HEK293 (cell line): ENCODE data around the gene MGA.

Source experiments
- CTCF ChIA-PET: fragments of 350-600 bp; formaldehyde crosslinking; extraction: SDS; loops from one replicate; lab custom pipeline; 2021; ENCODE audit warnings: antibody characterized with exemption; lab: Yijun Ruan, JAX
- POLR2A ChIA-PET: fragments of 300-600 bp; formaldehyde crosslinking; extraction: SDS; loops from one replicate; lab custom pipeline; 2020; ENCODE audit warnings: antibody characterized with exemption, inconsistent platforms; lab: Yijun Ruan, JAX
- H3K27ac ChIP-seq: fragments of 200-500 bp; sonication (Bioruptor generic); 2 replicates; pipeline ENCODE4 v1.5.1; 2014; ENCODE audit warnings: low read depth, low read length, control low read depth, inconsistent platforms; ENCODE audit errors: extremely low read depth
- H3K36me3 ChIP-seq, 2 experiments: fragments of 200-500 bp in 1 of 2; sonication (Bioruptor generic) in 1 of 2; 1 replicate in 1 of 2; 2 replicates in 1 of 2; pipeline ENCODE4 v1.5.1; 2014 to 2017; ENCODE audit warnings: inconsistent platforms in 2 of 2, low read length in 2 of 2; ENCODE audit not compliant: control insufficient read depth in 2 of 2, insufficient read depth in 1 of 2
- H3K4me1 ChIP-seq: fragments of 200-500 bp; sonication (Bioruptor generic); 2 replicates; pipeline ENCODE4 v1.5.1; 2014; ENCODE audit warnings: mild to moderate bottlenecking, low read length, inconsistent platforms; ENCODE audit not compliant: control insufficient read depth, insufficient read depth
- H3K4me3 ChIP-seq: 2 replicates; pipeline ENCODE4 v1.5.1; 2011; ENCODE audit warnings: low read depth, mild to moderate bottlenecking, control low read depth, low read length, moderate library complexity
- H3K9me3 ChIP-seq: fragments of 200-500 bp; sonication (Bioruptor generic); 2 replicates; pipeline ENCODE4 v1.5.1; 2014; ENCODE audit warnings: low read depth, low read length, inconsistent platforms; ENCODE audit not compliant: control insufficient read depth, insufficient read depth
- HOXC10 ChIP-seq: sonication (generic); formaldehyde crosslinking; IDR thresholded peaks from 2 replicates; pipeline ENCODE4 v1.8.1; 2023; ENCODE audit warnings: mild to moderate bottlenecking, missing genetic modification reagents
- PRDM6 ChIP-seq: fragments of 450-650 bp; formaldehyde crosslinking; IDR thresholded peaks from 2 replicates; pipeline ENCODE4 v1.5.1; 2017; ENCODE audit warnings: missing biosample characterization, missing genetic modification characterization
- ZNF10 ChIP-seq: fragments of 450-650 bp; formaldehyde crosslinking; IDR thresholded peaks from 2 replicates; pipeline ENCODE4 v1.5.1; 2017; ENCODE audit warnings: missing biosample characterization, missing genetic modification characterization
- ZNF140 ChIP-seq: fragments of 450-650 bp; formaldehyde crosslinking; IDR thresholded peaks from 2 replicates; pipeline ENCODE4 v1.5.1; 2016; ENCODE audit warnings: missing biosample characterization, missing genetic modification characterization
- ZNF18 ChIP-seq: fragments of 450-650 bp; formaldehyde crosslinking; IDR thresholded peaks from 2 replicates; pipeline ENCODE4 v1.5.1; 2016; ENCODE audit warnings: missing biosample characterization, missing genetic modification characterization
- ZNF26 ChIP-seq: fragments of 450-650 bp; formaldehyde crosslinking; IDR thresholded peaks from 2 replicates; pipeline ENCODE4 v1.5.1; 2016; ENCODE audit warnings: missing biosample characterization, missing genetic modification characterization
- ZNF366 ChIP-seq: fragments of 450-650 bp; formaldehyde crosslinking; conservative IDR thresholded peaks from 2 replicates; pipeline ENCODE4 v1.5.1; 2016; ENCODE audit warnings: missing biosample characterization, missing genetic modification characterization
- ZNF426 ChIP-seq: fragments of 450-650 bp; formaldehyde crosslinking; IDR thresholded peaks from 2 replicates; pipeline ENCODE4 v1.5.1; 2017; ENCODE audit warnings: missing biosample characterization, missing genetic modification characterization, mild to moderate bottlenecking, inconsistent platforms, moderate library complexity
- ZNF530 ChIP-seq: fragments of 450-650 bp; formaldehyde crosslinking; IDR thresholded peaks from 2 replicates; pipeline ENCODE4 v1.5.1; 2016; ENCODE audit warnings: low read depth, missing biosample characterization, missing genetic modification characterization
- ZNF560 ChIP-seq: fragments of 450-650 bp; formaldehyde crosslinking; IDR thresholded peaks from 2 replicates; pipeline ENCODE4 v1.5.1; 2017; ENCODE audit warnings: missing biosample characterization, missing genetic modification characterization, borderline replicate concordance
- ZNF626 ChIP-seq: fragments of 450-650 bp; sonication (Bioruptor Pico); formaldehyde crosslinking; IDR thresholded peaks from 2 replicates; pipeline ENCODE4 v1.5.1; 2018; ENCODE audit warnings: missing biosample characterization, missing genetic modification characterization, inconsistent platforms
- ZNF629 ChIP-seq: fragments of 450-650 bp; formaldehyde crosslinking; IDR thresholded peaks from 2 replicates; pipeline ENCODE4 v1.5.1; 2017; ENCODE audit warnings: missing biosample characterization, missing genetic modification characterization
- ZNF639 ChIP-seq: fragments of 450-650 bp; formaldehyde crosslinking; IDR thresholded peaks from 2 replicates; pipeline ENCODE4 v1.5.1; 2016; ENCODE audit warnings: missing biosample characterization, missing genetic modification characterization
- ZNF785 ChIP-seq: fragments of 450-650 bp; formaldehyde crosslinking; IDR thresholded peaks from 2 replicates; pipeline ENCODE4 v1.5.1; 2016; ENCODE audit warnings: missing biosample characterization, missing genetic modification characterization

The MGA gene

GRCh38 chr15:41714291-41714690 is 54.1 kb downstream of the MGA start:
- Histone ChIP-seq H3K36me3 (peaks cover 4 to 30% of the 10 kb centered on the region in 2 experiments; a peak in 2 of 3 replicates), H3K4me3 (no peak overlapping the region), H3K9me3 (no peaks in the 10 kb centered on the region), H3K4me1 (no peaks in the 10 kb centered on the region), H3K27ac (no peak overlapping the region)
- no peak for TF ChIP-seq ZNF18
- TF ChIP-seq ZNF629 (tag by site-specific recombination) = no peak
- no peak for TF ChIP-seq ZNF530 (tag by site-specific recombination)
- TF ChIP-seq ZNF140 = no peak
- CTCF ChIA-PET = no interaction called here
- POLR2A ChIA-PET = interaction anchor here (0.7 kb wide), 1 partner anchor 150 kb away, joined by 3 read pairs; no protein-coding TSS in a partner anchor

- Histone ChIP-seq H3K27ac (no peak overlapping the region), H3K4me3 (no peak overlapping the region), H3K4me1 (no peaks in the 10 kb centered on the region), H3K9me3 (no peaks in the 10 kb centered on the region), H3K36me3 (peaks cover 4 to 13% of the 10 kb centered on the region in 2 experiments; a peak in 2 of 3 replicates)
- ChIA-PET CTCF (no interaction called here), POLR2A (no interaction called here)
- no peak for TF ChIP-seq ZNF426
- no peak for TF ChIP-seq ZNF366 (tag by site-specific recombination)
- no peak for TF ChIP-seq ZNF560 (tag by site-specific recombination)
- TF ChIP-seq ZNF10 = no peak
- no peak for TF ChIP-seq ZNF639 (tag by site-specific recombination)
- TF ChIP-seq ZNF785 (tag by site-specific recombination) = no peak
- TF ChIP-seq HOXC10 (CRISPR knock-in tag) = no peak
- no peak for TF ChIP-seq ZNF26 (tag by site-specific recombination)
- no peak for TF ChIP-seq ZNF626 (tag by site-specific recombination)
Measured at GRCh38 chr15:41716864-41717263, 56.7 kb downstream of the MGA start.

GRCh38 chr15:41727143-41727542 is 66.9 kb downstream of the MGA start:
- Histone ChIP-seq H3K4me3 (no peak overlapping the region), H3K27ac (no peak overlapping the region), H3K36me3 (peaks cover 0 to 10% of the 10 kb centered on the region in 2 experiments; a peak in 2 of 3 replicates), H3K4me1 (no peaks in the 10 kb centered on the region), H3K9me3 (no peaks in the 10 kb centered on the region)
- POLR2A ChIA-PET = no interaction called here
- TF ChIP-seq HOXC10 (CRISPR knock-in tag) (no peak), PRDM6 (0 out of 2 replicates have a peak, but pooled peaks have one; percentile 10)
- CTCF ChIA-PET = interaction anchor here (0.6 kb wide), 2 partner anchors 178 to 444 kb away, joined by 3 to 5 read pairs; no protein-coding TSS in a partner anchor
